Cardiac fibroblast (primary cell): ENCODE results near the gene ITFG1.

ENCODE experiments used
- DNase-seq, 2 donors: peaks; one replicate each; pipeline versions ENCODE4 v3.0.0 to v3.0.0-alpha.2; 2010; ENCODE audit warnings: low read depth in 2 of 2
- H3K4me3 ChIP-seq, 2 donors: replicated peaks in 1 of 2; 1 replicate in 1 of 2; 2 replicates in 1 of 2; pipeline ENCODE4 v1.5.1; 2011; ENCODE audit warnings: low read depth in 2 of 2, low read length in 2 of 2, mild to moderate bottlenecking in 2 of 2, moderate library complexity in 1 of 2
- CTCF ChIP-seq: IDR thresholded peaks from one replicate; pipeline ENCODE4 v1.5.1; 2011; ENCODE audit warnings: low read depth, mild to moderate bottlenecking, low read length, inconsistent platforms

Gene ITFG1

GRCh38 chr16:47311738-47312505, 148.9 kb downstream of the ITFG1 start:
- H3K4me3 ChIP-seq, result no peak overlapping the region
- peak; percentile 7 to 48 for DNase-seq
- TF ChIP-seq CTCF, result no peak

GRCh38 chr16:47310792-47311211, 150.1 kb downstream of the ITFG1 start:
- no peak for TF ChIP-seq CTCF
- no peak for DNase-seq
- no peak overlapping the region for H3K4me3 ChIP-seq

- DNase-seq, result no peak
- no peak overlapping the region for H3K4me3 ChIP-seq
- no peak for TF ChIP-seq CTCF
Measured at GRCh38 chr16:47309581-47310312, 151.1 kb downstream of the ITFG1 start.

GRCh38 chr16:47308601-47309000, 152.3 kb downstream of the ITFG1 start:
- no peak for TF ChIP-seq CTCF
- no peak overlapping the region for H3K4me3 ChIP-seq
- DNase-seq, result peak in 1 of 2 donors; percentile 3

- DNase-seq, result no peak
- TF ChIP-seq CTCF, result no peak
- no peak overlapping the region for H3K4me3 ChIP-seq
Measured at GRCh38 chr16:47304563-47304962, 156.3 kb downstream of the ITFG1 start.

- TF ChIP-seq CTCF, result no peak
- no peak overlapping the region for H3K4me3 ChIP-seq
Measured at GRCh38 chr16:47299587-47299986, 161.3 kb downstream of the ITFG1 start.

More at GRCh38 chr16:47299587-47299986, 161.3 kb downstream of the ITFG1 start:
- no peak for DNase-seq
